Fibroblast of lung (primary cell): ENCODE data around the gene GSTM5.

Experiments
- EZH2 ChIP-seq: IDR thresholded peaks from 2 replicates; pipeline ENCODE4 v1.5.1; 2012; ENCODE audit warnings: low read length, control low read depth, mild to moderate bottlenecking; ENCODE audit errors: missing control alignments
- TF ChIP-seq, protein P1 (sequence below), 2 donors: IDR thresholded peaks in 1 of 2; conservative IDR thresholded peaks in 1 of 2; 1 replicate in 1 of 2; 2 replicates in 1 of 2; pipeline ENCODE4 v1.5.1; 2011 to 2012; ENCODE audit warnings: low read length in 2 of 2, control low read depth in 1 of 2, inconsistent platforms in 1 of 2, low read depth in 1 of 2, mild to moderate bottlenecking in 1 of 2

DNA sequence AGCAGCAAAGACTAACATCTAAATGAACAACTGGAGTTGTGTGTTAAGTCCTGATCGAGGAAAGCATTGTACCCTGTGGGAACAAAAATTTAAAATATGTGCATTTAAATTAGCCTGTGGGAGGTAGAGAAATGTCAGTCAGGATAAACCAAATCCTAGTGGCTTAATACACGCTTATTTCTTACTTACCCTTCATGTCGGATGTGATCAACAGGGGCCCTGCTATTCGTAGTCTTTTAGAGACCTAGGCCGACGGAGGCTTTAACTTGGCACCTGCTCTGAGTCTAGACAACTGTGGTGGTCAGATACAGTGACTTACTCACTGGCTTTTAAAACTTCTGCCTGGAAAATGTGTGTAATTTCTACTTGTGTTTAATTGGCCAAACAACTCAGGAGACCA is 18.6 kb downstream of the GSTM5 start:
- TF ChIP-seq, protein P1, sequence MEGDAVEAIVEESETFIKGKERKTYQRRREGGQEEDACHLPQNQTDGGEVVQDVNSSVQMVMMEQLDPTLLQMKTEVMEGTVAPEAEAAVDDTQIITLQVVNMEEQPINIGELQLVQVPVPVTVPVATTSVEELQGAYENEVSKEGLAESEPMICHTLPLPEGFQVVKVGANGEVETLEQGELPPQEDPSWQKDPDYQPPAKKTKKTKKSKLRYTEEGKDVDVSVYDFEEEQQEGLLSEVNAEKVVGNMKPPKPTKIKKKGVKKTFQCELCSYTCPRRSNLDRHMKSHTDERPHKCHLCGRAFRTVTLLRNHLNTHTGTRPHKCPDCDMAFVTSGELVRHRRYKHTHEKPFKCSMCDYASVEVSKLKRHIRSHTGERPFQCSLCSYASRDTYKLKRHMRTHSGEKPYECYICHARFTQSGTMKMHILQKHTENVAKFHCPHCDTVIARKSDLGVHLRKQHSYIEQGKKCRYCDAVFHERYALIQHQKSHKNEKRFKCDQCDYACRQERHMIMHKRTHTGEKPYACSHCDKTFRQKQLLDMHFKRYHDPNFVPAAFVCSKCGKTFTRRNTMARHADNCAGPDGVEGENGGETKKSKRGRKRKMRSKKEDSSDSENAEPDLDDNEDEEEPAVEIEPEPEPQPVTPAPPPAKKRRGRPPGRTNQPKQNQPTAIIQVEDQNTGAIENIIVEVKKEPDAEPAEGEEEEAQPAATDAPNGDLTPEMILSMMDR (conservative IDR thresholded peaks at IDR 0.05 in 1 of 2, IDR thresholded peaks at IDR 0.05 in 1 of 2; ENCODE audit: low read depth in 1 of 2, low read length in 2 of 2): no peak
- no peak for TF ChIP-seq EZH2
